Stimulated activated CD4-positive, alpha-beta T cell treated with anti-CD3 and anti-CD28 coated beads, Interleukin-2, amount 100 ng/mL, for 4 hours (primary cell): ENCODE results near the gene GREB1L.

Source experiments
- DNase-seq: peaks from one replicate; pipeline ENCODE4 v3.0.0-alpha.2; 2020; ENCODE audit warnings: low read depth

The GREB1L gene

DNA sequence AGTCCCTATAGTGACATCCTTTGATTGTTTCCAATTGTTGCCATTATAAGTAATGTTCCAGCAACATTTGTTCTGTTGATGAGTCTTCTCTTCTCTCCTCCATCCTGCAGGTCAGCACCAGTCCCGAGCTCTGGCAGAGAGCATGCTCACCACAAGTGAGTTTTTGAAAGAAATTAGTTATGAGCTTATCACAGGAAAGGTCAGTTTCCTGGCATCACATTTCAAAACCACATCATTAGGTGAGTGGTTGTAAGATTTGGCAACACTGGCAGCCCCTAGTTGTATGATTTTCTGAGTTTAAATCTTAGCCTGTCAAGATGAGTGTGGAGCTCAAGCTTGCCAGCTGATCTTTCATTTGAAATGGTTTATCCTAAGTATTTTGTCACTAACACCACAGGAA, 208.9 kb downstream of the GREB1L start:
- no peak for DNase-seq

DNA sequence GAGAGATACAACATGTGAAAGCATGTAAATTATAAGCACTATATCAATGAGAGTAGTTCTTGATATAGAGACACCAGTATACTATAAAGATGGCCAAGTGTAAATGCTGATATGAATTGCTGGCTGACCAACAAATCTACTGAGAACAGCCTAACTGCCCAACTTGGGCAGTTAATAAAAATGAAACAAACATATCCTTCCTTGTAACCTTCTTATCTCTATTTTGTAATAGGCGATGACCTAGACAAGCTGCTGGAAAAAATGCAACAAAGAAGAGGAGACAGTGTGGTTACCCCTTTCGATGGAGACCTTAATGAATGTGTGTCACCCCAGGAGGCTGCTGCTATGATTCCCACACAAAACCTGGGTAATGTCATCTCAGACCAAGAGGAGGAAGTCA, 209.8 kb downstream of the GREB1L start:
- DNase-seq = no peak

DNA sequence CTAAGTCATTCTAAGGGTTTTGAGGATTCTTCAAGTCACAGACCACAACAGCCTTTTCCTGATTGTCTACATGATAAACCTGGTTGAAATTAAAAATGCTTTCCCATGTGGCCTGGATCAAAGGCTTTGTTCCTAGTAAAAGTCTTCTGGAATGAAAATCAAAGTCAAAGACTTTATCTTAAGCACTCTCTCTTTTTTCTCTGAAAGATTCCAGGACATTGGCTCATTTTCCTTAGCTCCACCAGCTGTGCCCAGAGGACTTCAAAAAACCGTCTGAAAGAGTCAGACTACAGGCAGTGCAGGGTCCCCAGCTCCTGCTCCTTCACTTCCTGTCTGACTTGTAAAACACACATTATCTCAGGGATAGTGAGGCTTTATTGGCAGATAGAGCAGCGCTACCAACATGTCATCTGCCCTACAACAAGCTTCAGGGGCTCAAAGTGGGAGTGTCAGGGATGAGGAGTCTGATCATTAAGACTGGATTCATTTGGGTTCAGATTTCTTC, 210.3 kb downstream of the GREB1L start:
- no peak for DNase-seq

DNA sequence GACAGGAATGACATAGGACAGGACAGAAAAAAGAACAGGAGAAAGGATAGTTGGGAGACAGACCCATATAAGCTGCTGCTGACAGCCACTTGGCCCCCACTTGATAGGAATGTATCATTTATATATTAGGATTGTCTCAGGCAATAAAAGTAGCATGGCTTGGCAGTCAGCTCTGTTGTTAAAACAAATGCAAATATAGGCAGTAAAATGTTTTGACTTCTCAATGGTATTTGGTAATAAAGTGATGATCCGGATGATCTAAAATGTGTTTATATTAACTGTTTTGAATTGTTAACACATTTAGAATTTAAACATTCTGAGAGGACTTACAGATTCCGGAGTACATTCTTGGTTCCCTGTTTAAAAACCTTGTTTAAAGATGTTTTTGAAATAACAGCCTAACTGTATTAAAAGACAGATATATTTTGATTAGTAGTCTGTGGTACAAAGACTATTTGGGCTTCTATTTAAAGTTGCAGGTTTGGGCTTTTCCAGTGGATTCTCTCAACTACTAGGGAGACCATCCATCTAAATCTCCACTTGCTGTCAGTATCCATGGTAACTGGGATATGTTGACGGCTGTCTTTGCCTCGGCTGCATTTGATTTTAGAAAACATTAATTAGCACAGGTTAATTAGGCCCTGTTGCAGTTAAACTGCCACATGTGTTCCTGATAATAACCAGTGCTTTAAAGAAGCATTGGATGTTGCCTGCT, 210.9 kb downstream of the GREB1L start:
- DNase-seq = no peak

DNA sequence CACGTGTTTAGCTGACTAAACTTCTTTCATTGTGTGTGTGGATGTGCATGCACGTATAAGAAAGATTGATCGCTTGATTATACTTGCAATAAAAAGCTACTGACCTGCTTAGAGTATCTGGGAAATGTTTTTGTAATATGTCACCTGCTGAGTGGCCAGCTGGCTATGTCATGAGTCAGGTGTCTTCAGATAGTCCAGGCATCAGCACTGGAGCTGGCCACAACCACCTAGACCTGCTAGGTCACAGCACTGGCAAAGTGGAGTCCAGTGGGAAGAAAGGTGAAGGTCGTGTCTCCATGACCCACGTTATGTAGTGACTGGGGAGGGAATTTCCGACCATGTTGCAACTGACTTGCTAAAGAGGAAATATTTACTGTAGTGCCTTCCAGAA, 211.5 kb downstream of the GREB1L start:
- DNase-seq = no peak

DNA sequence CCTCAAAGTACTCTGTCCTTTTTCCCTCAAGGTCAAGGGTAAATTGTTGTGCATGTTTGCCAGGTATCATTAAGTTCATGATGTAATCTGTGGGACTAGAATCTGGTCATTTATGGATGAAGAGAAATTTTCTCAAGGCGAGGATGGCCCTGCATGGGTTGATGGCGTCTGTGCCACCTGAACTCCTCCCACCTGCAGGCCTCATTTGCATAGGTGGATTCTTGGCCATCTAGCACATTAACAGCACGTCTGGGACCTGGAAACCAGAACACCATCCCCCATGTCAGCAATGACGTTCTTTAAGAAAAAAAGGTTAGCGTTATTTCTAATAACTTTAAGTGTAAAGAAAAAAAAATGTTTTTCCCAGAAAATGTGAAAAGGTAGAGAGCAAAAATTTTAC, 212.7 kb downstream of the GREB1L start:
- no peak for DNase-seq

DNA sequence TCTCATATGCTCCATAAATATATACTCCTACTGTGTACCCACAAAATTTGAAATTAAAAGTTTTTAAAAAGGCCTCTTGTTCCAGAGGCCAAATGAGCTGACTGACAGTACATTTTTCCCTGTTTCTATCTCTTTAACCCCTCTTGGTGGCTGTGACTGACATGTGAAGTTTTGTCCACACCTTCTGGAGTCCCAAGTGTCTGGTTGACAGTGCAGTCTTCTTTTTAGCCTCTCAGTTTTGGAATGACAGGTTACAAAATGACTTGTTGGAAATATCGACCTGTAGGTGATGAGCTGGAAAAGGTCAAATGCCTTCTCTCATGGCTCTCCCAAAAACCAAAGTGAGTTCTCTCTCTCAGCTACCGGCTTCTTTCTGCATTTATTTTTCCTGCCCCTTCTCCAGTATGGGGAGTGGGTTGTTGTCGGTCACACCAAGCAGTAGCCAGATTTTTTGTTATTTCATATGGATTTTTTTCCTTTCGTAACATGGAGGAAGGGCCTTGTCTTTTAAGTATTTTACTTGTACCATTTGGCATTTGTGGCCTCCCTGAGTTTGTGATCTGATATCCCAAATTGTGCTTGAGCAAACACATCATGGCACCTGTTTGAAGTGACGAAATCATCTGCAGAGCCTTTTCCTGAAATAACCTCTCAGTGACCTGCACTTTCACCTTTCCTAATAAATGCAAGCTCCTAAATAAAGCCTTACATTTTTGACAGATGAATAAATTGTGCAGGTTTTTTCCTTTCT, 214.6 kb downstream of the GREB1L start:
- DNase-seq = no peak

DNA sequence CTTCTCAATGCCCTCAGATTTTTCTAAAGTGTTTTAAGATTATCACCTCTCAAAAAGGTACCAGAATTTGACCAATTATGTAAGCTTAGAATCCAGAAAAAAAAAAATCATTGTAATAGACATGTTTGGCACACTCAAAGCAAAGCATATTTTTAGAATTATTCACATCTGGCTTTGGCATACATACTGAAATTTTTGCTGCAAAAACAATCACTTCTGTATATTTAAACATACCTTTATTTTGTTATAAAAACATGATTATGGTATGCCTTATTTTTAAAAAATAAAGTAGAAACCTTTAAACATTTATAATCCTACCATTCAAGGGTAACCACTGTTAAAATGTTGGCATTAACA, 215.1 kb downstream of the GREB1L start:
- no peak for DNase-seq

DNA sequence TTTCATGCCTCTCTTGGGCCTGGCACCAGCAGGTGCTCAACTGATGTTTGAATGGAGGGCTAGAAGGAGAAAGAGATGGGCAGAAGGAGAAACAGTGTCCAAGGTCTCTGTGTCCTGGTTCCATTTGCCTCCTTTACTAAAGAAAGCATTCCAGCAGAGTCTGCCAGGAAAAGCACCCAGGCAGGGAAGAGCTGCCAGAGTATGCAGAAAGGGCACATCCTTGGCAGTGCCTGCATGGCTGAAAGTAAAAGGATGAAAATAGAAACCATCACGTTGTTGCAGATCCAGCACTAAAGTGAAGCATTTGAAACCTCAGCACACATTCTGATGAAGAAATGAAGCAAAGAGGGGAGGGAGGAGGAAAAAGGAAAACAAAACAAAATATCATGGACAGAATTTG, 216.3 kb downstream of the GREB1L start:
- DNase-seq = no peak

DNA sequence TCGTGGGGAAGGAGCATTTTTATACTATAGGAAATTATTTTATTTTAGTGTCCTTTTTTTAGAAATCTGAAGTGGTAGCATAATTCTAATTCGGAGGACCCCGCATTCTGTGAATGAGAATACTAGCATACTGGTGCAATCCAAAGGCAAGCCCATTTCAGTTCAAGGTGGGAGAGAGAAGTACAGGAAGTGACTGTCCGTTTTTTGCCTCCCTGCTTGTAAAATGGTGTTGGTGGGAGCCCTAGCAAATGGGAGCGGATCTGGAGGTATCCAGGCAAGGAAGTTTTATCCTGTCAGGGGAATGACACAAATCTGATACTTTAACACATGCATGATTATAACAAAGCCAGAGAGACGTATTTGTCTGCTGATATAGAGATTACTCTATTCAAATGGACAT, 216.8 kb downstream of the GREB1L start:
- DNase-seq = no peak

DNA sequence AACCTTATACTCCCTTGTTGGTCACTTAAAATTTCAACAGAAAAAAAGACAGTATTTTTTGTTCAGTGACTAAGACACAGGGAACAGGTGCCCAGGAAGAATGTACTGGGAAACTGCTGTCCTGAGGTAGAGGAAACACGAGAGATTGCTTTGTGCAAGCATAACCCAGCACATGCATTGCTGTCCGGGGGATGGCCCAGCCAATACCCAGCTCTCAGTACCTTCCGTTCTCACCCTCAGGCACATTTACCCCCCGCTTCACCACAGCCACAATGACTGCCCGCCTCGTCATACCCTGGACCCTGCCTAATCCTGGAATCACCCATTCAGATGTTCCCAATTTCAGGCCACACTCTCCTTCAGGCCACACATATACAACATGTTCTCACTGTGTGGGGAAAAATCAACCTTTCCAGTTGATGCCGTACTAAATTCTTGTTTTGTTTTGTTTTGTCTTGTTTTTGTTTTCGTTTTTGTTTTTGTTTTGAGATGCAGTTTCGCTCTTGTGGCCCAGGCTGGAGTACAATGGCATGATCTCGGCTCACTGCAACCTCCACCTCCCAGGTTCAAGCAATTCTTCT, 217.8 kb downstream of the GREB1L start:
- no peak for DNase-seq

DNA sequence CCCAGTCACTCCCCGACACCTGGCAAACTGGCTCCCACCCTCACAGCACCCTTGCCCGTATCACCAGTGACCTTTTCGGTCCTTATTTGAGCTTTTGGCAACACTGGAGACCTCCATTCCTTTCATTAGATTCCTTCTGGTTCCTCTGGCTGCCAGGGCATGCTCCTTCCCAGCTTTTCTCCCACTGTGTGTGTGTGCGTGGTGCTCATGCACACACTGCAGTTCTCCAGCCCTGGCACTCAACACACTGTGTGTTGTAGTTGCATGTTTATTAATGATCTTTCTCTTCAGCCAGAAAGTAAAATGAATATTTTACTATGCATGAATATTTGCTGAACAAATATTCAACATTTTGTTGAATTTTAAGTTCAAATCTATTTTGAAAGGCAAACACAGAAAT, 219.4 kb downstream of the GREB1L start:
- DNase-seq = no peak

DNA sequence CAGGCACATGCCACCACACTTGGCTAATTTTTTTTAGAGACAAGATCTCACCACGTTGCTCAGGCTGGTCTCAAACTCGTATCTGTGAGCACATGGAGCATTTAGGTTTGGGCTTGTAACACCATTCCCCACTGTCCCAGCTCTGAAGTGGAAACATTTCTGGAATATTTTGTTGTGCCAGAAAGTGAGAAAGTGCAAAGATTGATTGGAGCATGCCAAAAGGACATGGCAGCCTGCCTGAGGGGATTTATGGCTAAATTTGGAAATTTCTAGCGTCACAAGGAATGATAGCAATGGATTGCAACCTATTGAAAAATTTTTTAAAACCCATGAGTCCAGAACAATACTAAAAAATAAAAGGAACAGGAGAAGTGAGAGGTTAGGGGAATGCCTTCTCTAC, 221.7 kb downstream of the GREB1L start:
- DNase-seq = no peak

DNA sequence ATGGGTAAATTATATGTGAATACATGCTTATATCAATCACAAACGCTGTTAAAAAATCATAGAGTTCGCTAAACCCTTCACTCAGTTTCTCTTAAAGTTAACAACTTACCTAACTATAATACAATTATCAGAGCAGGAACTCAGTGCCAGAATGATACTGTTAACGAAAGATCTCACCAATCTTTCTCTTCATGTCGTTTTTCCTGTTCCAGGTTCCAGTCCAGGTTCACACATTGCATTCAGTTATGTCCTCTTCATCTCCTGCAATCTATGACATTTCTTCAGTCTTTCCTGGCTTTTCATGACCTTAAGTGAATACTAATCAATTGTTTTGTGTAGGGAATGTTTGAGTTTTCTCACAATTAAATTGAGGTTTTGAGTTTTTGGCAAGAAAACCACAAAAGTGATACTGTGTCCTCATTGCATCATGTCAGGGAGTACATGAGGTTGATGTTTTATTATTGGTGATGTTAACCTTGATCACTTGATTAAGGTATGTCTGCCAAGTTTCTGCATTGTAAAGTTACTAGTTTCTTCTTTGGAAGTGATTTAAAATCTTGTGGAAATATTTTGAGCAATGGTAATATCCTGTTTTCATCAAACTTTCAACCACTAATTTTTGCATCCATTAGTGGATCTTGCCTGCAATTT, 226.6 kb downstream of the GREB1L start:
- DNase-seq = no peak

DNA sequence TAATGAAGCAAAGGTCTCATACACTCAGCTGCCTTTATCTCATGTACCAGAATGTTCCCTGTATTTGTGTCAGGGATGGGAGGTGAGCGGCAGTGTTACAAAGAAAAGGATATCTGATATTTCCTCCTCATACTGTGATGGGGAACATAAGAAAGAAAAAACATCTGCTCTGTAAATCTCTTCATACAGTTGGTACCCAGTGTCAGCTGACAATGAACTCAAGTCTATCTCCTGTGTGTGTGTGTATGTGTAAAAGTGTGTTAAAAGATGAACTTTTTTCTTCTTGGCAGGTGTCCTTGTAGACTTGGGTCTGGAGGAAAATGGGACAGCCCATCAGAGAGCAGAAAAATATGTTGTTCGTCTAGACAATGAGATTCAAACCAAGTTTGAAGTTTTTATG, 230.7 kb downstream of the GREB1L start:
- no peak for DNase-seq

DNA sequence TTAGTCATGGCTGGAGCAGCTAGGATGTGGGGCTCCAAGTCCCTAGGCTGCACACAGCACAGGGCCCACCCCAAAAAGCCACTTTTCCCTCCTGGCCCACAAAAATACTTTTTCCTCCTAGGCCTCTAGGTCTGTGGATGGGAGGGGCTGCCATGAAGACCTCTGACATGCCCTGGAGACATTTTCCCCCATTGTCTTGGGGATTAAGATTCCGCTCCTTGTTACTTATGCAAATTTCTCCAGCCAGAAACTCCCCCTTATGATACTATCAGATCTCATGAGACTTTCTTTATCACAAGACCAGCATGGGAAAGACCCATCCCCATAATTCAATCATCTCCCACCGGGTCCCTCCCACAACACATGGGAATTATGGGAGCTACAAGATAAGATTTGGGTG, 232.6 kb downstream of the GREB1L start:
- DNase-seq = no peak

DNA sequence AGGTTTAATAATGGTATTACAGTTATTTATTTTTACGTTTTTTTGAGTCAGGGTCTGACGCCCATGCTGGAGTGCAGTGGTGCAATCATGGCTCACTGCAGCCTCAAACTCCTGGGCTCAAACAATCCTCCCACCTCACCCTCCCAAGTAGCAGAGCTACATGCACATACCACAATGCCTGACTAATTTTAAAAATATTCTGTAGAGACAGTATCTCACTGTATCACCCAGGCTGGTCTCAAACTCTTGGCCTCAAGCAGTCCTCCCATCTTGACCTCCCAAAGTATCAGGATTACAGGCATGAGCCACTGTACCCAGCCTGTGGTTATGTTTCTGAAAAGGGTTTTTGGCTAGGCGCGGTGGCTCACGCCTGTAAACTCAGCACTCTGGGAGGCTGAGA, 237.7 kb downstream of the GREB1L start:
- DNase-seq = no peak

DNA sequence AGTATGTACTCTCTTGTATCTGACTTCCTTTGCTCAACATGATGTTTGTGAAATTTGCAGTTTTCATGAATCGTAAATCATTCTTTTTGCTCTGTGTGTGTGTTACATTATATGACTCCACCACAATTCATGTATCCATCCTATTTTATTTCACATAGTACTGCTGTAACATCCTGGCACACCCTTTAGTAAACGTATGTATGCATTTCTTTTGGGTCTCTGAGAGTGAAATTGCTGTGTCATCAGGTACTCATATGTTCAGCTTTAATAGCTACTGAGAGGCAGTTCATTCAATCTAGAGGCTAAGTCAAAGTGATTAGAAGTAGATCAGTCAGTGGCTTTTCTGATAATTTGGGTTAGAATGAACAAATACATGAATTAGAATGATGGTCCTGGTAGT, 239.7 kb downstream of the GREB1L start:
- no peak for DNase-seq

DNA sequence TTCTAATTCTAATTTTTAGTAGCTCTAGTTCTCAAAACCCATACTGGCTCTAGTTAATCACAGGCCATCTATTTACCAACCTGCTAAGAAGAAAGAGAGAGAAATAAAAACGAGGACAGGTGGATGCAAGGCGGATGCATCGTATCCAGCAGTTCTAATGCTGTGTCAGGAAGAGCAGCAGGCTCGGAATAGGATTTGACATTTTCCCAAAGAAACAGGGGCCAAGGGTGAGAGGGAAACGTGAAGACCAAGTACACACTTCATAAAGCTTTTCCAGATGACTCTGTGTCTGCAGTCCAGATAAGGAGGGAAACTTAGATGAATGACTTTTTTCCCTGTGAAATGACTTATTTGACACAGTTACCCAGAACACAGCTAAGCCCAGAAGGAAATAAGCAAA, 241.0 kb downstream of the GREB1L start:
- no peak for DNase-seq

DNA sequence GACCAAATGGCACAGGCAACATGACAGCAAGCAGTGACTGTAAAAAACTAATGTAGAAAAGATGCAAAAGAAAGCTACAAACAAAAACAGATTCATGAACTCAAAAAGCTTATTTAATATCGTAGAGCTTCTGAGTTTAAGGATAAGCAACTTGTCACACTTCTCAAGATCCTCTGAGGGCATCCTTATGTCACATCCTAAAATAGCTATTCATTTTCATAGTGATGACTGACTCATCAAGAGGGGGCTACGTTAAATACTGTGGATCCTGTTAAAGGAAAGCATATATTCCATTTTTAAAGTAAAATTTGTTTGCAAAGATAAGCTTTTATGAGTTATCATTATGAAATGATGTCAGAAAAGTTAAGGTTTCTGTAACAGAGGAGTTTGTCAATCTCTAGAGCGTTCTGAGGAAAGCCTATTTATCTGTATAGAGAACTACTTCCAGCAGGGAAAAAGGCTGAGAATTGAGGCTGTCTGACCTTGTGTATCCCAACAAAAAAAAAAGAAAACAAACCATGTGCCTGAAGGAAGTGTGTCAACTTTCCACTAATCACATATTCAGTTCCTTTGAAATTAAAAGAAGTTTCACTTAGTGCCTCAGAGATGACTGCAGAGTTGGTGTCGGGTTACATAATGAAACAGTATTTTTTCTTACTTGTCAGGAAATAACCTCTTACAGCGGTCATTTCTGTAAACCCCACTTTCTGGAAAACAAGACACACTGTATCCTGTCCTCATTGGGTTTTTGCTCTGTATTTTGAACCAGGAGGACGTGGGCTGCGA, 243.0 kb downstream of the GREB1L start:
- no peak for DNase-seq

DNA sequence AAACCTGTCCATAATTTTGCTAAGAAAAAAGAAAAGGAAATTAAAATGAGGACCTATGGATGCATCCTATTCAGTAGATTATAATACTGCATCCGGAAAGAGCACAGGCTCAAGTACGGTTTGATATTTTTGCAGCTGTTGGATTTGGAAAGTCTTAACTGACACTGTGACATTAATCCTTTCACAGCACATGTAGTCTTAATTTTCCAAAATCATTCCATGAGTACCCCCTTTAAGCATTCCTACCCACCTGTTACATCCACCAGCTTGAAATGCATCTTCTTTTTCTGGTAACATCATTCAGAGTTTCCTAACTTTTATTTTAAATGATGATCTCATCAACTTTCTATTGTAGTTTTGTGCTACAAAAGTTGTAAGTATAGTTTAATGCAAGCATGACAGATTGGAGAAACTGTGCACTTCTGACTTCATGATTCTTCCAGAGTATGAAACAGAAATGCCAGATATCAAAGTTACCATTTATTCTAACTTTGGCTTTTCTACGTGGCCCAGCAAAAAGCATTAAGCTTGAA, 244.9 kb downstream of the GREB1L start:
- DNase-seq = no peak
